HG02642 (cell line): ENCODE data around the gene OR51E1.

ENCODE experiments used
- ATAC-seq: cut with Tn5 transposase; IDR thresholded peaks from one replicate; pipeline ENCODE4 v1.9.1; 2021; ENCODE audit warnings: mild to moderate bottlenecking; ENCODE audit not compliant: unreplicated experiment, poor library complexity

Gene OR51E1, protein sequence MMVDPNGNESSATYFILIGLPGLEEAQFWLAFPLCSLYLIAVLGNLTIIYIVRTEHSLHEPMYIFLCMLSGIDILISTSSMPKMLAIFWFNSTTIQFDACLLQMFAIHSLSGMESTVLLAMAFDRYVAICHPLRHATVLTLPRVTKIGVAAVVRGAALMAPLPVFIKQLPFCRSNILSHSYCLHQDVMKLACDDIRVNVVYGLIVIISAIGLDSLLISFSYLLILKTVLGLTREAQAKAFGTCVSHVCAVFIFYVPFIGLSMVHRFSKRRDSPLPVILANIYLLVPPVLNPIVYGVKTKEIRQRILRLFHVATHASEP

GRCh38 chr11:4643682-4644081, at the start of gene OR51E1:
TSS of gene OR51E1 (plus strand) at chr11:4643982. CDS start at chr11:4652527, 8,545 bp downstream.
- no peak for ATAC-seq

DNA sequence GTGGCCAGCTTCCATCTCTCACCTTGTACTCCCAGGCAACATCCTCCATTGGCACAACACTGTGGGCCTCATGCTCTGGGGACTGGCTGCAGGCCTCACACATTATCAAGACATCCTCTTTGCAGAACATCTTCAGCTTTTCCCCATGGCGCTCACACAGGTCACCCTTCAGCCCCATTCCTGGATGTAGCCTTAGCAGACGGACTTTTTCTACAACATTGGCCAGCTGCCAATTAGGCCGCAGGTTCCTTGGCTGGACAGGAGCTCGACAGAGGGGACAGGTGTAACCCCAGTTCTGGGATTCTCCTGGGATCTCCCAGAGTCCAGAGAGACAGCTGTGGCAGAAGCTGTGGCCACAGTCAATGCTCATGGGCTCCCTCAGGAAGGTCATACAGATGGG, 38.7 kb upstream of the OR51E1 start:
- ATAC-seq = no peak

DNA sequence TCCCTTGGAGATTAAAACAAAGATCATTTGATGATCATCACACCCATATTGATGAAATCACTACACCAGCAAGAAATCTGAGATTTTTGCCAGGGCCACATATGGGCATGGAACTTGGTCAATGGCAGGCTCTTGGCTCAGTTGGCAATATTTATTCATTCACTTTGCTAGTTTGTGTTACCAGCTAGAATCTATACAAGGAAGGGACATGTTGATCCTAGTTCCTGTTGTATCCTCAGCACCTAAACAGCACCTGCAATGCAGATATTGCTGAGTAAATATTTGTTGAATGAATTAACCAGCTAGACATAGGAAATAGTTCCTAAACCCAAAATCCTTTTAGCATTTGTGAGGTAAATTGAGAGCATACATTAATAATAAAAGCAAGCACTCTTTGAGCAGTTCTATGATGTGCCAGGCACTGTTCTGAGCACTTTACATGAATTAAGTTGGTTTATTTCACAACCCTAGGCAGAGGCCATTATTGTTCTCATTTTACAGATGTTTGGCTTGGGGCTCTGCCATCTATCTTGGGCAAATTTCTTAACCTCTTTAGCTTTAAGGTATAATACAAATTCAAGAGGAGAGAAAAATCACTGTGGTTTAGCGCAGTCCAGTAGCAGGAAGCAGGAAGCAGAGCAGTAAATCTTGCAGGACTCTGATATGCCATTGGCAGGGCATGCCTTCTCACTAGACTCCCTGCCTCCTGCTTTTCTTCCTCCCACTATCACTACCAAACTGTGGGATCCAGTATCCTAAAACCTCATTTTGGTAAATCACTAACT, 37.4 kb upstream of the OR51E1 start:
- no peak for ATAC-seq

- ATAC-seq = no peak
Observed at GRCh38 chr11:4607096-4607495, 36.7 kb upstream of the OR51E1 start.

DNA sequence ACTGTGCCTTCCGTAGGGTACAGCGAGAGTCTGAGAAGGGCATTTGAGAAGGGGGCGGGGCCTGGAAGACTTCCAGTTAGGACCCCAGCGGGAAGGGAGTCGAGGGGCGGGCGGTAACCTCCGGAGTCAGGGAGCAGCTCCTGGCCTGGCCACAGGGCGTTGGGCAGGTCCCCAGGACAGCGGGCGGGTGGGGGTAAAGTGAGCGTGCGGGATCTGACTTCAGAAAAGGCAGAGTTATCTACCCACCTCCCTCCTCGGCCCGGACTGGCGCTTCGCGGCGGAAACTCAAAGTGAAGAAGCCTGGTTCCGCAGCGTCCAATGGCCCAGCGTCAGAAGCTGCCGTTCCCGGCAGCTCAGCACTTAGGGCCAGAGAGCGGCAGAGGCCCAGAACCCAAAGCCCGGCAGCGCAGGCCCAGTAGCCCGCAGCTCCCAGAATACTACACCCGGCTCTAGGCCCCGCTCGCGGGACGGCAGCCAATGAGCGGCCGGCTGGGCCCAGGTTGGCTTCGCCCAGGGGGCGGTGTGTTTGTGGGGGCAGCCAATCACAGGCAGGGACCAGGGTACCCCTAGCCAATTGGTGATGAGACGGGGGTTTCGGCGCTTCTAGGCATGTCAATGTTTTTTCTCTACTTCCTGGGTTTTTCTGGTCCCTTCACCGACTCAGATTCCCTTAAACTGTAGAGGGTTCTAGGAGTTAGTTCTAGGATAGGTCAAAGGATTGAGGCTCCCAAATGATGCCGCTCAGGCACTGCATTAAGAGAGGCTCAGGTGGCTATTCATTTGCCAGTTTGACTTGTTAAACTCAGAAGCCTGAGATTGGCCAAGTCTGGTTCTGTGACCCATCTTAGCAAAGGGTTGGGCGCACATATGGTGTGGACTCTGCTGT, 35.8 kb upstream of the OR51E1 start, which contains the start of gene TRIM68:
Gene TRIM68, minus strand, starts transcription at position 451 of the 886 bp plus-strand sequence. CDS start 2,727 bp downstream, outside the sequence.
- ATAC-seq = peak; percentile 100

DNA sequence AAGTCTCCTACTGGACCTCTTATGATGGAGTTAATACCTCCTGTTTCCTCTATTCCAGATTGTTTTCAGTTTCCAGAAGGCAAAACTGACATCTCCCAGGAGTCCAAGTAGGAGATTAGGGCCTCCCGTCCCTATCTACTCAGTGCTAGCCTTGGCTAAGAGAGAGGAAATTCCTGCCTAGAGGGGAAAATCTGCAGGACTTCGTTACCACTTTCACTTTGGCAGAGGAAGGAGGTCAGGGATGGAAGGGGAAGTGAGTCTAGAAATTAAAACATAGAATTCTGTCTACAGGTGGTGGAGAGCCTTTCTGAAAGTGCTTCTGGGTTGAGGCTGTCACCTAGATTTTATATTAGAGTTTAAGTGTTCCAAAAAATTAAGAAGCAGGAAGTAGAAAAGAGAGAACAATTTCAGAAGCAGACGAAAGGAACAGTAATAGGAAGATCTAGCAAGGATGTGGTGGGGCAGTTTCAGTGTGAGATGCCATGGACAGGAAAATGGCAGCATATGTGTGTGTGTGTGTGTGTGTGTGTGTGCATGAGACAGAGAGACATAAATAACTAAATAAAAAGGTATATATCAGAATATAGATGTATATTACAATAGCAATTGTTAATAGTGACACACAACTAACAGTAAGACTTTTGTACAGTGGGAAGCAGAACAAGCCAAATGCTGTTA, 33.4 kb upstream of the OR51E1 start:
- no peak for ATAC-seq

- ATAC-seq = no peak
Observed at GRCh38 chr11:4611986-4612385, 31.8 kb upstream of the OR51E1 start.

GRCh38 chr11:4615856-4616444, 27.8 kb upstream of the OR51E1 start:
- no peak for ATAC-seq

GRCh38 chr11:4619514-4619913, 24.3 kb upstream of the OR51E1 start:
- ATAC-seq = no peak

DNA sequence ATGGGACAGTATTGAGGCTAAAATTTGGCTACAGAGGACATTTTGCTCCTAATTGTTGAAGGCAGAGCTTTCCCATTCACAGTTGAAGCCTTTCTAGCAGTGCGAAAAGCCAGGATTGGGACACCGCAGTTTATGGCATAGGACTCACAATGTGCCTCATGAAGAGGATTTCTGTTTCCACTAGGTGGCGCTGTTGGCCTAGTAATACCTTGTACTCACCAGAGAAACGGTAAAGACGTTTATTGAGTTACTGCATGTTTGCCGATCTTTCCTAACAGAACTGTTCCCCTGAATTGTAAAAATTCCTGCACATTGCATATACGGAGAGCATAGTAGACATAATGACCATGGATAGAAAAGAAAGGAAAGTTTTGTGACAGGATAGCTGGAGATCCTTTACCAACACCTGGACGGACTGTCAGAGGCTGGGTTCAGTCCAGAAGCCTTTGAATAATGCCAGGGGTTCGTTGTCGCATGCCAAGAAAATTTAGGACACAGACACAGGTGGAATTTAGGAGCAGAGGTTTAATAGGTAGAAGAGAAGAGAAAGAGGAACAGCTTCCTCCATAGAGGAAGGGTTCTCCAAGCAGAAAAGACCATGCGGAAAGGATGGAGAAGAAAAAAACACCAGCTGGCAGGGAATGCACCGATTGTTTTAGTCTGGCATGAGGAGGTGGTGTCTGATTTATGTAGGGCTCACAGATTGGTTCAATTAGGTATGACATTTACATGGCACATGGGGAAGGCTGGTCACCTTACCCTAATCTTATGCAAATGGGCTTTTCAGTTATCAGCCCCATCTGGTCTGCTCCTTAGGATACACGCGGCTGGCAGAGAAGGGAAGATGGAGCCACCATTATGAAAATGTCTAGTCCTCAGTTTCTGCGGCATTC, 17.3 kb upstream of the OR51E1 start:
- ATAC-seq = no peak

GRCh38 chr11:4636136-4636535, 7.6 kb upstream of the OR51E1 start:
- ATAC-seq = no peak

DNA sequence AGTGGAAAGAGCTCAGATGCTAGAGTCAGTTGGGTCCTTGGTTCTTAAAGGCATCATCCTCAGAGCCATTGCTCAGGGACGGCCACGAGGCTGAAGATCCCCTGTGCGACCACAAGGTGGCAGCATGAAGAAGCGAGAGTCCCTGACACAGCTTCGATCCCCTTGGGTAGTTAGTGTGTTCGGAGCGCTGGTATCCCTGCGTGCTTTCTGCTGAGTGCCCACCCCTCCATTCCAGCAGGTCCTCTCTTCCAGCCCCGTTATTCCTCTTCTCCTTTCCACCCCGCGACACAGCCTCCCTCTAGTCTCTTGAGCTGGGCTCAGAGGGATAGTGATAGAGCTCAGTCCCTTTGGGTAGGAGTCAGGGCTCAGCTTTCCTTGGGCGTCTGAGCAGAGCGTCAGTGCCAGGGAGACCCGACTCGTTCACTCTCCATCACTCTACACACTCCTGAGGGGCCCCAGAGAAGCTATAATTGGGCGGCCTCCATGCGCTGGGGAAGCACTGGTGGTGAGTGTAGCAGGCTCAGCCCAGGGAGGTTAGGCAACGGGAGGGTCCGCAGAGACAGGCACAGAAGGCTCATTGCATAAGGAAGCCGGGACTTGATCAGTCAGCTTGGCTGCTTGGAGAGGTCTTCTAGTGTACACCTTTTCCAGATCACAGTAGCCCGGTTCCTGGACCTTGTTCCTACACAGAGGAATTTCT, 6.7 kb upstream of the OR51E1 start, which contains the start of gene OR51D1:
Gene OR51D1, plus strand, starts transcription at position 516 of the 700 bp plus-strand sequence. CDS start 2,314 bp downstream, outside the sequence.
- peak; percentile 97 for ATAC-seq

- ATAC-seq = no peak
Observed at GRCh38 chr11:4637662-4638047, 6.1 kb upstream of the OR51E1 start.

DNA sequence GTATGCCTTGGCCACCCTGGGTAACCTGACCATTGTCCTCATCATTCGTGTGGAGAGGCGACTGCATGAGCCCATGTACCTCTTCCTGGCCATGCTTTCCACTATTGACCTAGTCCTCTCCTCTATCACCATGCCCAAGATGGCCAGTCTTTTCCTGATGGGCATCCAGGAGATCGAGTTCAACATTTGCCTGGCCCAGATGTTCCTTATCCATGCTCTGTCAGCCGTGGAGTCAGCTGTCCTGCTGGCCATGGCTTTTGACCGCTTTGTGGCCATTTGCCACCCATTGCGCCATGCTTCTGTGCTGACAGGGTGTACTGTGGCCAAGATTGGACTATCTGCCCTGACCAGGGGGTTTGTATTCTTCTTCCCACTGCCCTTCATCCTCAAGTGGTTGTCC, 3.9 kb upstream of the OR51E1 start:
- ATAC-seq = no peak

DNA sequence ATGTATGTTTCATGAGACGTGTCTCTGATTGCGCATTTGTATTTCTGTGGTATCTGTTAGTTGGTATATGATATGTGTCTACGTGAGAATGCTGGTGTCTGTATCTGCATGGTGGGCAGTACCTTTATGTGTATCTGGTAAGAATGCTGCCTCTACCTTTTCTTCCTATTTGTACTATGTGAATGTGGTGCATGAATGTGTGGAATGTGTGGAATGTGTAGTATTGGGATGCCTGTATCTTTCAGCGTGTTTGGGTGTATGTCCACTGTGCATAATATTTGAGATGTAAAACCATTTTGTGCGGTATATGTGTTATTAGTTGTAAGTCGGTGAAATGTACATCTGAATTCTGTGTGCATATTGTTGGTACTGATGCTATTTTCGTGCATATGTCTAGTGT, 2.3 kb upstream of the OR51E1 start:
- ATAC-seq = no peak

- ATAC-seq = no peak
Observed at GRCh38 chr11:4642043-4642442, 1.7 kb upstream of the OR51E1 start.

DNA sequence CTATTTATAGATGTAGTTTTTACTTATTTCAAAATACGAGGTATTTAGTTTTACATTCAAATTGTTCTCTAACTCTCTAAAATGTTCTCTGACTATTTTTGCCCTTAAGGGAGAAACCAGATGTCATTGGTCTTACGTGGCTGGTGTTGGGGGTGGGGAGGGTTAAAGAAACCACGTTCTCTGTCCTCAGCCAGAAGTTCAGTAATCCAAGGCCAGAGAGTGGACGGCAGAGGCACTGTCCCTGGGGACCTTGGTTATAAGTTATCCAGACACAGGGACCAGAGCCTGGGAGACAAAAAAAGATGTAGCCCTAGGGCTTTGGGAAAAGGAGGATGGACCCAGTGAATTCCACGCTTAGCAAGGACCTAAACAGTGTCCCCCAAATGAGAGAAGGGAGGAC, 706 bp upstream of the OR51E1 start:
- ATAC-seq = no peak

- ATAC-seq = no peak
Observed at GRCh38 chr11:4644233-4644632, 451 bp downstream of the OR51E1 start.
